ENCODE data around the gene FAM50B.

FAM50B gene, protein sequence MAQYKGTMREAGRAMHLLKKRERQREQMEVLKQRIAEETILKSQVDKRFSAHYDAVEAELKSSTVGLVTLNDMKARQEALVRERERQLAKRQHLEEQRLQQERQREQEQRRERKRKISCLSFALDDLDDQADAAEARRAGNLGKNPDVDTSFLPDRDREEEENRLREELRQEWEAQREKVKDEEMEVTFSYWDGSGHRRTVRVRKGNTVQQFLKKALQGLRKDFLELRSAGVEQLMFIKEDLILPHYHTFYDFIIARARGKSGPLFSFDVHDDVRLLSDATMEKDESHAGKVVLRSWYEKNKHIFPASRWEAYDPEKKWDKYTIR

GRCh38 chr6:3848925-3849605, at the start of gene FAM50B:
Gene FAM50B (plus strand): TSS chr6:3849373. CDS start chr6:3849812, 439 bp downstream.
- peak; percentile 87 to 89 for DNase-seq

DNA sequence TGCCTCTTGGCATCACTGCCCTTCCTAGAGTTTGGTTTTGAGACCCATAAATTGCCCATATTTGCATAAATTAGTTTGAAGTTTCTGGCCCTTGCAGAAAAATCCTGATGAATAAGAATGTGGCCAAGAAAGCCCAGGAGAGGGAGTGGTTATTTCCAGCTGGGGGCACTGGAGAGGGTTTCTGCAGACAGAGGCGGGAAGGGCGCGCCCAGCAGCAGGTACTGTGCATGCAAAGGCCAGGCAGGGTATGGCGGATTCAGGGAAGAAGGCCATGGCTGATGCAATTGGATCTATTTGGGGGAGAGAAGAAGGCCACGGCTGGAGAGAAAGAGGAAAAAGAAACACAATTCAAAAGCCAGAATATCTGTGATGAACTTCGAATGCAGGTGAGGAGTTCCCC, 49.5 kb upstream of the FAM50B start:
- no peak for DNase-seq

DNA sequence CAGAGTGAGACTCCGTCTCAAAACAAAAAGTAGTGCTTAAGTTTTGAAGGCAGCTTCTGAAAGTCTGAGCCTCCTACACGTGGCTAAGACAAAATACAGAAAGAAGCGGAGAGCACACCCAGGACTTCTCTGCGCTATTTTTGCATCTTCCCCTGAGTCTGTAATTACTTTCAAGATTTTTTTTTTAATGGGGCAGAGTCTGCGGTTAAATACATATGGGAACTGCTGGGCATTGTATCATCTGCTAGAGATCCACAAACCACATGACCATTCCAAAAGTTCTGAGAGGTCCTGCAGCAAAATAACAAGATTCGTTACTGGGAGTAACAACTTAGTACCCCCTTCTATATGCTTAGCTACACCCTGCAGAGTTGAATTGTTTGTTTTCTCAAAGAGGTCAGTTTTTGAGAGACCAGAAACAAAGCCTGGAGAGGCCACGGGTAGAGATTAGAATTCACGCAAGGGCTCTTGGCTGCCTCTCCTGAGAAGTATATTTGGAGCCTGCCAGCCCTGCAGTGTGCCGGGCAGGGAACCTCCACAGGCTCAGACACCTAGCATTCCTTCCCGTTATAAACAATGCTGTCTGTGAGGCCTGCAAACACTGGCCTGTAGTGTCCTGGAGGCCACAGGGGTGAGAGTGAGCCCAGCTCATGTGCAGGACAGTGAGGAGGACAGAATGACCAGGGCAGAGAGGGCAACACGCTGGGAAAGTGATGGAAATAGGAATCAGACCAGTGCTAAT, 48.2 kb upstream of the FAM50B start:
- no peak for DNase-seq

DNA sequence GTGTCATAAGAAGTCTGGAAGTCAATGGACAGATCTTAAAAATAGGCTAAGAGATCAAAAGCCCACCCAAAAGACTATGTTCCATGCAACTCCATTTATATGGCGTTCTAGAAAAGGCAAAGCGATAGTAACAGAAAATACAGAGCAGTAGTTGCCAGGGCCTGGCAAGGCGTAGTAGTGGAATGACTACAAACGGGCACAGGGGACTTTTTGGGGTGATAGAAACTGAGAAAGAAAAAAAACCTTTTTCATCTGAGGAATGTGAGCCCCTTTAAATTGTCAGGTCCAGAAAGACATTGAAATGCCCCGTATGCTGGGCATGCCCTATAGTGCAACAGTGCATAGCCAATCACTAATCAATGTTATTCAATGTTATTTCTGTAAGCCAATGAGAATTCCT, 47.2 kb upstream of the FAM50B start:
- no peak for DNase-seq

- DNase-seq, result no peak
These were observed 45.3 kb upstream of the FAM50B start for GRCh38 chr6:3803627-3804468.

DNA sequence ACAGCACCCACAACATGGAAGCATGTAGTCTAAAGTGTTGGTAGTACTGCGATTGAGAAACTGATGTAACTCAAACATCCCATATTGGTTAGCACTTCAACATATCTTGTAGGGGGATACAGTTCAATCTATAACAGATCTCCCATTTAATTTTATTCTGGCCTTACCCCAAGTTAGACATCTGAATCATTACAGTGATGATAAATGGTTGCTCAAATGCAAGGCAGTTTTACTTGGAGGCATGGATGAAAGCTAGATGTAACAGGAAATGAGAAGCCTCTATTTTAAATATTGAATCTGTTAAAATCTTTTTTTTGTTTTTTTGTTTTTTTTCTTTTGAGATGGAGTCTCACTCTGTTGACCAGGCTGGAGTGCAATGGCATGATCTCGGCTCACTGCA, 44.2 kb upstream of the FAM50B start:
- no peak for DNase-seq

DNA sequence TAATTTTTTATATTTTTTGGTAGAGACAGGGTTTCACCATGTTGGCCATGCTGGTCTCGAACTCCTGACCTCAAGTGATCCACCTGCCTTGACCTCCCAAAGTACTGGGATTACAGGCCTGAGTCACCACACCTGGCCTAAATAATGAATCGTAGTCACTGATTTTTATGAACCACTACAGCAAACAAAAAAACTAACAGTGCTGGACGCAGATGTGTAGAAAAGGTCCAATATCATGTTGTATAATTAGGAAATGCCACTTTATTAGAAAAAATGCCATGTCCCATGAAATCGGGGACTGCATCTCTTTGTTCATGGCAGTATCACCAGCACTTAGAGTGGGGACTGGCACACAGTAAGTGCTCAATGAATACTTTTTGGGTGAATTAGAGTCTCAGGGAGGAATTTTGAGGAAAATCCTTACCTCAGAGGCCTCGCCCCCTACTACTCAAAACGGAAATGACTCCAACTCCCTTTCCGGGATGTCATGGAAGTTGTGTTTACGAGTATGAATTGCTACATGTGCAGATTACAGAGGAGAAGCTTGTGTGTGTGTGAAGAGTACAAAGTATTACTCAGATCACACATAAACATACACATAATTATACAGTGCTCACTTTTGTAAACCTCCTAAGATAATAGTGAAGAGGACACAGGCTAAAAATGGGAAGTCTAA, 43.6 kb upstream of the FAM50B start:
- DNase-seq, result no peak

DNA sequence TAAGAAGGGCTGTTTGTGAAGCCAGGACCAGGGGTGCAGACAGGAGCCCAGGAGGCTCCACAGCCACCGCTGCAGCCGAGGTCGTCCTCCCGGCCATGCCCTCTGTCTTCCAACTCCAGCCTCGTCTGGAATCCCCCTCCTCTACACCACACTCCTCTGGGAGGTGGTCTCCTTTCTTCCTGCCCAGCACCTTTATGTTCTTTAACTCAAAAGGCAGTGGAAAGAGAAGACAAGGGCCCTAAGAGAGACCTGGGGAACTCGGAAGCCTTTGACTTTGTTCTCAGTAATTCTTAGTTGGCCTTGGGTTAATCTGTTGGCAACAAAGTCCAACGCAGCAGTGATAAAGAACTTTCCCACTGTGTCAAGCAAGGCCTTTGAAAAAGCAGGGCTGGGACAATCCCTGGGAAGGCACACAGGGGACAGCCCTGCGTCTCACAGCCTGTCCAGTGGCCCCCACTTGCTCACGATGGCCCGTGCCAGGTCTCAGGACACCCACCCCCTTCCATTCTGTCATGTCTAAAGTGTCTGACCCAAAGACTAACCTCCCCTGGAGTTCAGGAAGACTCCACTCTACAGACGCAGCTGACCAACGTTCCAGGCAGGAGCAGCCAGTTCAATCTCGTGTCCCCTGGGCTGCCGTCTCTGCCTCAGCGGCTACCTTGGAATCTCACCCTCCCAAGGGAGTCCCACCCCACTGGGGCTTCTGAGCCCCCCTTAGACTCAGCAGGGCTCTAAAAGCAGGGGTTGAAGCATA, 42.8 kb upstream of the FAM50B start:
- no peak for DNase-seq

DNA sequence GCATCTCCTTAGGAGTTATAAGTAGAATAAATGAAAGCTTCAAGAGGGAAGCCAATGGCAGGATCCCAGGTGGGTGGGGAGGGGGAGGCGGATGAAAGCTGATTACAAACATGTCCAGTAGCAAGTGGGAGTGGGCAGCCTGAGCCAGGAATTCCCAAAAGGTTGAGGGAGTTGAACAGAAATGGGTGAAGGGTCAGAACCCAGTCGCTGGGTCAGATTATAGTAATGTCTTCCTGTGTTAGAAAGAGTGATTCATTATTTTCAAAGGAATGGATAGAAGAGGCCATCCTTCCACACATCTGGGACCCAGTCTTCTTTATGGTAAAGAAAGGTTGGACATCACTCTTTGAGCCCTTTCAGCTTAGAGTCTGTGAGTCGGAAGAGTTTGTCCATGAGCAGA, 41.0 kb upstream of the FAM50B start:
- no peak for DNase-seq

GRCh38 chr6:3808759-3809514, 40.2 kb upstream of the FAM50B start:
- no peak for DNase-seq

GRCh38 chr6:3809515-3809891, 39.7 kb upstream of the FAM50B start:
- DNase-seq, result no peak

GRCh38 chr6:3809982-3810381, 39.2 kb upstream of the FAM50B start:
- DNase-seq, result no peak

- DNase-seq, result no peak
These were observed 38.0 kb upstream of the FAM50B start for GRCh38 chr6:3811191-3811590.

DNA sequence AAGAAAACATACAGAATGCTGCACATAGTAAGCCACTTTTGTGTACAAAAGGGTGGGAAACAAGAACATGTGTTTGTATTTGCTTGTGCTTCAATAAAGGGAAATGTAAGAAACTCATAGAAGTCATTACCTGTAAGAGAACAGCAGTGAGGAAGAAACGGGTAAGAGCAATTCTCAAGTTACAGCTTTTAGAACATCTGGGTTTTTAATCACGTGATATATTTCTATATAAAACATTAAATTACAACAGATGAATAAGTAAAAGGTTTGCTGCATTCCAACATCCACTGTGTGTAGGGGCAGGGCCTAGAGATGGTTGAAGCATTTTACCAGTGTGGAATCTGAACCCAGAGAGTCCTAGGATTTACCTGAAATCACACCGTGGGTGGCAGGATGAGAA, 36.6 kb upstream of the FAM50B start:
- DNase-seq, result no peak

DNA sequence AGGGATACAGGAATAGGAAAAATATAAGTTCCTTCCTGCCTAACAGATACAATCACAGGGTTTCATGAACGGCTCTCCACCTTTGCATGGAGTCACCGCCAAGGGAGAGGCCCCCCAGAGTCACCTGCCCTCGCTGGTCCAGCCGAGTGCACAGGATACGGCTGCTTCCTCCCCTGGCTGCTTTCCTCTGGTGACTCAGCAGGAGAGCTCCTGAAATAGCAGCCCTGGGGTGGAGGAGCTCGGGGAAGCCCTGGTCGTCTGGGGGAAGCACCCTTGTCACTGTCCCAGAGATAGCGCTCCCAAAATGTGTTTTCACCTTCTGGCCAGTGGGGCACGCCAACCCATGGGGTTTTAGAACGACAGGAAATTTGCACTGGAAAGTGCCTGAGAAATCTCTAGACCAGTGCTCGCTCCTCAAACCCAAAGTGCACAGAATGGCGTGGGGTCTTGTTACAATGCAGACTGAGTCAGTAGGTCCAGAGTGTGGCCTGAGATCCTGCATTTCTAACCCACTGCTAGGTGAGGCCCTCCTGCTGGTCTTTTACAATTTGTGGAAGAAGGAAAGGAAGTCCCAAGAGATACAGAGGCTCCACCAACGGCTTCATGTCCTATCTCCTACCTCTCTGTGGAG, 35.9 kb upstream of the FAM50B start:
- DNase-seq, result peak in 1 of 2 experiments; percentile 20

DNA sequence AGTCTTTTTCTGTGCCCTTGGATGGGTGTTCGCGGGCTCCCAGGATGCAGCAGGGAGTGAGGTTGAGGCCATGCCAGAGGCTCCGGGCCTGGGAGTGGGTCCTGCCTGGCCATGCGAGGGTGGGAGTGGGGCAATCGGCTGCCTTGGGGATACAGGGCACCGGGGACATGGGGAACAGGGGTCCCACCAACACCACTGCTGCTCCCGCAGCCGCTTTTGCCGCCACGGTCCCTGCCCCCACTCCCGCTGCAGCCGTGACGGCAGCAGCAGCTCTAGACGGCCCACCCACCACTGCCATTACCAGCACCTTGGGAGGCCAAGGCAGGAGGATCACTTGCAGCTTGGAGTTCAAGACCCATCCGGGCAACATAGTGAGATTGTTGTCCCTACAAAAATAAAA, 35.3 kb upstream of the FAM50B start:
- DNase-seq, result no peak

GRCh38 chr6:3814539-3814938, 34.6 kb upstream of the FAM50B start:
- no peak for DNase-seq

GRCh38 chr6:3816251-3816650, 32.9 kb upstream of the FAM50B start:
- DNase-seq, result no peak

DNA sequence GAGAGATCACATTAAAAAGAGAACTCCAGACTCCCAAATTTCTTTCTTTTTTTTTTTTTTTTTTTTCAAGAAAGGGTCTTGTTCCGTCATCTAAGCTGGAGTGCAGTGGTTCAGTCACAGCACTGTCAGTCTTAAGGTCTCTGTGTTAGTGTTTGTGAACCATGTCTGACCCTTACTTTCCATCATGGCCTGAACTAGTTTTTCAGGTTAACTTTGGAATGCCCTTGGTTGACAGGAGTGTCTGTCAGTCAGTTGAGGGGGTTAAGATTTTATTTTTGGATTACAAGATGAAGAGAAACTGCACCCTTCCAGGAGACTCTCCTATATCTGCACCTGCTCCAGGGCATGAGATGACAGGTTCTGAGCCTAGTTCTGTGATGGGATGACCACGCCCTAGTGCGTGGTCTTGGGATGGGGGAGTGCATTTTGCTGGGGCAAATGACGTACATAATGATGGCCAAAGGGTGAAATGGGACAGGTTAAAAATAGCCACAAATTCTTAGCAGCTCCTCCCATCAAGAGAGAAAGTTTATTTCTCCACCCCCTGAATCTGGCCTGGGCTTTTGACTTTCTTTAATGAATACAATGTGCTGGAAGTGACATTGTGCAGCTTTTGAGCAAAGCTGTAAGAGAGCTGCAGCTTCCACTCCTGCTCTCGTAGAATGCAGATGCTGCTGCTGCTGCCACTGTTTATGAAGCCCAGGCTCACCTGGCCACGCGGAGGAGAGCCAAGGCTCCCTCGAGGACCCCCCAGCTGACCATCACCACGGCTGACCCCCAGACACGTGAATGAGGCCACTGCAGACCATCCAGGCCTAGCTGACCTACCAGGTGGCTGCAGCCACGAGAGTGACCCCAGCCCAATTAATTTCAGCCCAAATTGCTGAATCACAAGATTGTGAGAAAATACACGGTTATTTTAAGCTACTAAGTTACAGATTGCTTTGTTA, 29.7 kb upstream of the FAM50B start:
- no peak for DNase-seq
